ENCODE results near the gene SESTD1. TPM values are rescaled to one million over a fixed set of nuclear protein-coding genes. Genes with fewer than 3 reads are reported as not detected.
A peak's percentile ranks its signal among the peaks of the same experiment; 100 is the strongest.

The SESTD1 gene
- total RNA-seq, 3 donors from 2014 or later (not counting 1 experiment from before 2014, with no cell fraction given) = 14.7 to 25.2 (median 19.0) TPM

- ATAC-seq (peak in 2 of 3 donors; percentile 35 to 48), DNase-seq (no peak)
- no peak overlapping the region for H3K27ac ChIP-seq (ENCODE audit: low read length)
- TF ChIP-seq CTCF (IDR thresholded peaks at IDR 0.05) = no peak
- no peaks in the 10 kb centered on the region for H3K9me3 Mint-ChIP-seq
- H3K4me1 ChIP-seq (ENCODE audit: control insufficient read depth, insufficient read depth, low read length) = peaks cover 6% of the 10 kb centered on the region
- intact Hi-C loops (cut with micrococcal nuclease) = no loop called here
- peaks cover 0 to 19% of the 10 kb centered on the region in 2 donors for H3K4me1 Mint-ChIP-seq
- no peaks in the 10 kb centered on the region for H3K27me3 Mint-ChIP-seq (ENCODE audit: low read depth in 2 of 2)
- WGBS (ENCODE audit: insufficient coverage) = 100% methylated on average over 1 of the region's 2 CpGs
- no peaks in the 10 kb centered on the region for H3K36me3 ChIP-seq (ENCODE audit: control insufficient read depth, insufficient read depth, low read length)
- no peaks in the 10 kb centered on the region for H3K9me3 ChIP-seq (ENCODE audit: control insufficient read depth, insufficient read depth, low read length)
- H3K27ac Mint-ChIP-seq = peak overlapping the region in 1 of 2 donors; percentile 37
- H3K4me3 Mint-ChIP-seq = no peak overlapping the region
- H3K4me3 ChIP-seq (ENCODE audit: low read length) = no peak overlapping the region
- no peaks in the 10 kb centered on the region for H3K36me3 Mint-ChIP-seq
- no peaks in the 10 kb centered on the region for H3K27me3 ChIP-seq (ENCODE audit: control insufficient read depth, insufficient read depth, low read length)
Observed at GRCh38 chr2:179234658-179235240, 29.9 kb downstream of the SESTD1 start.

GRCh38 chr2:179233626-179234430, 30.8 kb downstream of the SESTD1 start:
- intact Hi-C loops (cut with micrococcal nuclease) = no loop called here

GRCh38 chr2:179233083-179233490, 31.5 kb downstream of the SESTD1 start:
- H3K4me3 ChIP-seq (ENCODE audit: low read length) = no peak overlapping the region
- H3K27ac ChIP-seq (ENCODE audit: low read length) = no peak overlapping the region
- no peaks in the 10 kb centered on the region for H3K27me3 ChIP-seq (ENCODE audit: control insufficient read depth, insufficient read depth, low read length)
- H3K4me1 ChIP-seq (ENCODE audit: control insufficient read depth, insufficient read depth, low read length) = peaks cover 6% of the 10 kb centered on the region
- no peak for ATAC-seq
- Mint-ChIP-seq H3K9me3 (no peaks in the 10 kb centered on the region), H3K36me3 (no peaks in the 10 kb centered on the region), H3K27me3 (ENCODE audit: low read depth in 2 of 2) (no peaks in the 10 kb centered on the region), H3K27ac (no peak overlapping the region), H3K4me3 (no peak overlapping the region), H3K4me1 (peaks cover 0 to 6% of the 10 kb centered on the region in 2 donors)
- no peaks in the 10 kb centered on the region for H3K36me3 ChIP-seq (ENCODE audit: control insufficient read depth, insufficient read depth, low read length)
- DNase-seq = no peak
- no peaks in the 10 kb centered on the region for H3K9me3 ChIP-seq (ENCODE audit: control insufficient read depth, insufficient read depth, low read length)
- 92% methylated on average over 3 of the region's 5 CpGs for WGBS (ENCODE audit: insufficient coverage)
- no peak for TF ChIP-seq CTCF (IDR thresholded peaks at IDR 0.05)
- intact Hi-C loops (cut with micrococcal nuclease) = no loop called here

More at GRCh38 chr2:179233626-179234430, 30.8 kb downstream of the SESTD1 start:
- no peaks in the 10 kb centered on the region for H3K36me3 ChIP-seq (ENCODE audit: control insufficient read depth, insufficient read depth, low read length)
- Mint-ChIP-seq H3K4me3 (no peak overlapping the region), H3K36me3 (no peaks in the 10 kb centered on the region), H3K4me1 (peaks cover 0 to 10% of the 10 kb centered on the region in 2 donors), H3K27ac (no peak overlapping the region), H3K27me3 (ENCODE audit: low read depth in 2 of 2) (no peaks in the 10 kb centered on the region), H3K9me3 (no peaks in the 10 kb centered on the region)
- WGBS (ENCODE audit: insufficient coverage) = 98% methylated on average over 4 of the region's 4 CpGs
- H3K27me3 ChIP-seq (ENCODE audit: control insufficient read depth, insufficient read depth, low read length) = no peaks in the 10 kb centered on the region
- TF ChIP-seq CTCF (IDR thresholded peaks at IDR 0.05) = no peak
- DNase-seq = peak in 1 of 2 donors; percentile 2
- H3K4me3 ChIP-seq (ENCODE audit: low read length) = no peak overlapping the region
- H3K27ac ChIP-seq (ENCODE audit: low read length) = no peak overlapping the region
- no peak for ATAC-seq
- peaks cover 6% of the 10 kb centered on the region for H3K4me1 ChIP-seq (ENCODE audit: control insufficient read depth, insufficient read depth, low read length)
- H3K9me3 ChIP-seq (ENCODE audit: control insufficient read depth, insufficient read depth, low read length) = no peaks in the 10 kb centered on the region
